SU-DHL-6 (cell line): ENCODE measurements around the gene AMH.

ENCODE experiments used
- H2AFZ ChIP-seq: fragments of 200-600 bp; sonication (generic); 2 replicates; pipeline ENCODE4 v1.6.1; 2014; ENCODE audit warnings: low read depth, mild to moderate bottlenecking, moderate library complexity, mixed read lengths, antibody characterized with exemption, low read length; ENCODE audit not compliant: severe bottlenecking
- H3F3A ChIP-seq: fragments of 200-600 bp; shearing (Covaris generic); 2 replicates; pipeline ENCODE4 v1.6.0; 2016; ENCODE audit warnings: antibody characterized with exemption, mild to moderate bottlenecking; ENCODE audit not compliant: insufficient read depth
- H3K27ac ChIP-seq: fragments of 200-600 bp; sonication (generic); 2 replicates; pipeline ENCODE4 v1.5.1; 2016; ENCODE audit warnings: low read depth, mild to moderate bottlenecking, low read length, moderate library complexity, mixed read lengths
- H3K27me3 ChIP-seq: fragments of 200-600 bp; sonication (generic), shearing (Covaris generic); 2 replicates; pipeline ENCODE4 v1.6.0; 2014; ENCODE audit warnings: mild to moderate bottlenecking, low read length
- H3K36me3 ChIP-seq: fragments of 200-600 bp; sonication (generic); 2 replicates; pipeline ENCODE4 v1.6.1; 2014; ENCODE audit warnings: mild to moderate bottlenecking, low read length, mixed read lengths
- H3K4me2 ChIP-seq: fragments of 300-600, 200-600 bp; shearing (Covaris generic), sonication (generic); 2 replicates; pipeline ENCODE4 v1.6.0; 2014; ENCODE audit warnings: low read length, low read depth, mild to moderate bottlenecking; ENCODE audit not compliant: poor library complexity, severe bottlenecking
- H3K4me3 ChIP-seq: fragments of 200-600 bp; sonication (generic); 2 replicates; pipeline ENCODE4 v1.5.1; 2014; ENCODE audit warnings: antibody characterized with exemption, low read length, mild to moderate bottlenecking, mixed read lengths; ENCODE audit not compliant: insufficient read depth, poor library complexity, severe bottlenecking
- H3K79me2 ChIP-seq: fragments of 200-600 bp; sonication (generic); 2 replicates; pipeline ENCODE4 v1.6.1; 2014; ENCODE audit warnings: mild to moderate bottlenecking, low read length, moderate library complexity; ENCODE audit not compliant: insufficient read depth
- H3K9ac ChIP-seq: fragments of 200-600 bp; sonication (generic); 2 replicates; pipeline ENCODE4 v1.7.0; 2014; ENCODE audit warnings: mild to moderate bottlenecking, low read length
- H3K9me2 ChIP-seq: fragments of 200-600 bp; sonication (generic); replicated peaks from 2 replicates; pipeline ENCODE4 v1.6.1; 2014; ENCODE audit warnings: low read length; ENCODE audit not compliant: insufficient read depth
- H3K9me3 ChIP-seq: fragments of 200-600 bp; sonication (generic); 2 replicates; pipeline ENCODE4 v1.6.1; 2014; ENCODE audit warnings: low read length, mixed read lengths; ENCODE audit not compliant: insufficient read depth
- H4K20me1 ChIP-seq: fragments of 200-600 bp; sonication (generic); 2 replicates; pipeline ENCODE4 v1.6.1; 2014; ENCODE audit warnings: low read depth, mild to moderate bottlenecking, antibody characterized with exemption, low read length, moderate library complexity, mixed read lengths
- EZH2phosphoT487 ChIP-seq: fragments of 200-600 bp; sonication (generic), shearing (Covaris generic); conservative IDR thresholded peaks from 2 replicates; pipeline ENCODE4 v1.6.1; 2018; ENCODE audit warnings: mild to moderate bottlenecking, antibody characterized with exemption, low read length, moderate library complexity, mixed read lengths
- TF ChIP-seq, protein P1 (sequence below): fragments of 200-600 bp; sonication (generic); IDR thresholded peaks from one replicate; pipeline ENCODE4 v1.5.1; 2017; ENCODE audit warnings: antibody characterized with exemption, mild to moderate bottlenecking, low read length, moderate library complexity; ENCODE audit not compliant: insufficient read depth, poor library complexity, severe bottlenecking

AMH gene

DNA sequence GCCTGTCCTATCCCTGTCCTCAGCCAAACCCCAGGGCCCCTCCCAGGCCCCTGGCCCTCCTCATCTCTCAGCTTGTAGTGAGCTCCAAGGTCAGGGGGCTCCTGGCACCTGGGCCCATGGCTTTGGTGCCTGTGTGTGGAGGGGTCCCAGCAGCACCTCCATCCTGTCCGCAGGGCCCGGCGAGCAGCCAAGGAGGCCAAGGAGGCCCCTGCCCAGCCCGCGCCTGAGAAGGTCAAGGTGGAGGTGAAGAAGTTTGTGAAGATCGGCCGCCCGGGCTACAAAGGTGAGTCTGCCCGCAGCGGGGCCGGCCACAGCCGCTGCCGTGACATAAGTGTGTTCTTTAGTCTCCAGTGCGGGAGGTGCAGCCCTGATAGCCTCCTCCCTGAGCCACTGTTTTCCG, 3.9 kb upstream of the AMH start:
- Histone ChIP-seq H2AFZ (no peak overlapping the region), H3K79me2 (peaks cover 34% of the 10 kb centered on the region), H3F3A (0 out of 2 replicates have a peak, but pooled peaks cover 6% of the 10 kb centered on the region), H3K9me2 (no peaks in the 10 kb centered on the region), H3K36me3 (no peaks in the 10 kb centered on the region), H3K4me2 (no peak overlapping the region), H4K20me1 (no peaks in the 10 kb centered on the region; the same call in 1 of the 2 replicates), H3K27ac (no peak overlapping the region), H3K4me3 (no peak overlapping the region), H3K9me3 (no peaks in the 10 kb centered on the region), H3K27me3 (no peaks in the 10 kb centered on the region), H3K9ac (no peak overlapping the region)
- TF ChIP-seq, protein P1, sequence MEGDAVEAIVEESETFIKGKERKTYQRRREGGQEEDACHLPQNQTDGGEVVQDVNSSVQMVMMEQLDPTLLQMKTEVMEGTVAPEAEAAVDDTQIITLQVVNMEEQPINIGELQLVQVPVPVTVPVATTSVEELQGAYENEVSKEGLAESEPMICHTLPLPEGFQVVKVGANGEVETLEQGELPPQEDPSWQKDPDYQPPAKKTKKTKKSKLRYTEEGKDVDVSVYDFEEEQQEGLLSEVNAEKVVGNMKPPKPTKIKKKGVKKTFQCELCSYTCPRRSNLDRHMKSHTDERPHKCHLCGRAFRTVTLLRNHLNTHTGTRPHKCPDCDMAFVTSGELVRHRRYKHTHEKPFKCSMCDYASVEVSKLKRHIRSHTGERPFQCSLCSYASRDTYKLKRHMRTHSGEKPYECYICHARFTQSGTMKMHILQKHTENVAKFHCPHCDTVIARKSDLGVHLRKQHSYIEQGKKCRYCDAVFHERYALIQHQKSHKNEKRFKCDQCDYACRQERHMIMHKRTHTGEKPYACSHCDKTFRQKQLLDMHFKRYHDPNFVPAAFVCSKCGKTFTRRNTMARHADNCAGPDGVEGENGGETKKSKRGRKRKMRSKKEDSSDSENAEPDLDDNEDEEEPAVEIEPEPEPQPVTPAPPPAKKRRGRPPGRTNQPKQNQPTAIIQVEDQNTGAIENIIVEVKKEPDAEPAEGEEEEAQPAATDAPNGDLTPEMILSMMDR: no peak
- TF ChIP-seq EZH2phosphoT487: no peak

DNA sequence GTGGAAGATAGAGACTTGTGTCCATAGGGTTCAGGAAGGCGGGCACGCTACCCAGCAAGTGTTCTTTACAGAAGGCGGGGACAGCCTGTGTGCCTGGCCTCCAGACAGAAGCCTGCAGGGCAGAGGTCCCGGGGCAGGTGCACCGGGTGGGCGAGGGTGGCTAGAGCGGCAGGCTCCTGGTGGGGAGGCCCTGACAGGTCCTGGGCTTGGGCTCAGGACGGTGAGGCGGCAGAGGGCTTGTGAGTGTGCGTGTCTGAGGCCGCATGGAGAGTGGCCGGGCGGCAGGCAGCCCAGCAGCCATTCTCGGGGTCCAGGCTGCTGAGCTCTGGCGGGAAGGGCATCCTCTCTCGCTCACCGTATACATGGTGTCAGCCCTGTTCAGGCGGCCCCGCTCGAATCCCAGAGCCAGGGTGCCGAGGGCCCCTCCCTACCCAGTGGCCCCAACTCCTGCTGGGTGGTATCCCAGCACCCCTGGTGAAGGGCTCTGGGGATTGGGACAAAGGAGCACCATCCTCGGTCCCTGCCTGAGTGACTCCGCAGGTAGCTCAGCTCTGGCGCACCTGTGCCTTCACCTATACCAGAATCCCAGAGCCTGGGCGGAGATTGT, 3.0 kb upstream of the AMH start:
- no peak overlapping the region for H3K27ac ChIP-seq
- H3K9me3 ChIP-seq: no peaks in the 10 kb centered on the region
- no peak overlapping the region for H3K4me2 ChIP-seq
- no peak overlapping the region for H2AFZ ChIP-seq
- no peaks in the 10 kb centered on the region for H3K9me2 ChIP-seq
- no peaks in the 10 kb centered on the region for H3K36me3 ChIP-seq
- H3K9ac ChIP-seq: no peak overlapping the region
- no peak overlapping the region for H3K4me3 ChIP-seq
- no peaks in the 10 kb centered on the region for H3K27me3 ChIP-seq
- H4K20me1 ChIP-seq: no peaks in the 10 kb centered on the region; the same call in 1 of the 2 replicates
- no peak for TF ChIP-seq EZH2phosphoT487
- TF ChIP-seq, protein P1: no peak
- H3K79me2 ChIP-seq: peaks cover 26% of the 10 kb centered on the region
- H3F3A ChIP-seq: 0 out of 2 replicates have a peak, but pooled peaks cover 6% of the 10 kb centered on the region

DNA sequence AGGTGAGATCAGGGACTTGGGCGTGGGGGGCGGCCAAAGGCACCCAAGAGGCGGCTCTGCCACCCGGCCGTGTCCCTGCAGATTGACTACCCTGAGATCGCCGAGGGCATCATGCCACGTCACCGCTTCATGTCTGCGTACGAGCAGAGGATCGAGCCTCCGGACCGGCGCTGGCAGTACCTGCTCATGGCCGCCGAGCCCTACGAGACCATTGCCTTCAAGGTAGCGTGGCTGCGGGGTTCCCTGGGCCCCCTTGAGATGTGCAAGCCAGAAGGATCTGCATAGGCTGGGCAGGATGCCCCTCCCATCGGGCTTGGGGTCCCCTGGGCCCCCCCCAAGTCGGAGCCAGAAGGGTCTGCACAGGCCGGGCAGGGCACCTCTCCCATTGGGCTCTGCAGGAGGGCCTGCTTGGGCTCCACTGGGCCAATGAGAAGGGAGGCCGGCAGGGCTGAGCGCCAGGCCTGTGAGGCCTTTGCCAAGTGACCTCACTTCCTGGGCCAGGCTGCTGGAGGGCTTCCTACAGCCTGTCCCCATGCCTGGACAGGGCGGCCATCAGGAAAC, 2.2 kb upstream of the AMH start:
- H4K20me1 ChIP-seq: no peaks in the 10 kb centered on the region; the same call in 1 of the 2 replicates

More for the DNA sequence above, 2.2 kb upstream of the AMH start:
- 0 out of 2 replicates have a peak, but pooled peaks cover 6% of the 10 kb centered on the region for H3F3A ChIP-seq
- peaks cover 18% of the 10 kb centered on the region for H3K79me2 ChIP-seq
- H3K9me3 ChIP-seq: no peaks in the 10 kb centered on the region
- no peak overlapping the region for H3K4me2 ChIP-seq
- no peaks in the 10 kb centered on the region for H3K27me3 ChIP-seq
- no peak overlapping the region for H3K27ac ChIP-seq
- H3K9me2 ChIP-seq: no peaks in the 10 kb centered on the region
- TF ChIP-seq, protein P1: no peak
- TF ChIP-seq EZH2phosphoT487: no peak
- H3K36me3 ChIP-seq: no peaks in the 10 kb centered on the region
- H3K4me3 ChIP-seq: no peak overlapping the region
- H2AFZ ChIP-seq: no peak overlapping the region
- H3K9ac ChIP-seq: no peak overlapping the region
